A549 (cell line): ENCODE measurements around the gene MATK. TPM values are rescaled to one million over a fixed set of nuclear protein-coding genes. Genes with fewer than 3 reads are reported as not detected.

ENCODE experiments used
- ATAC-seq, 2 experiments: fragments of 200-7000 bp in 1 of 2; fragments of >200 bp in 1 of 2; cut with Nextera tagmentation in 1 of 2; cut with Tn5 transposase in 1 of 2; 3 replicates each; pipeline versions ENCODE4 v1.8.0 to v1.9.1; 2018 to 2020; ENCODE audit warnings: mild to moderate bottlenecking in 1 of 2, moderate library complexity in 1 of 2
- CTCF ChIA-PET: fragments of 300-600 bp; sonication (Branson Sonifier 250); formaldehyde crosslinking; extraction: SDS; loops from one replicate; lab custom pipeline; 2021; ENCODE audit warnings: antibody characterized with exemption, inconsistent platforms; lab: Yijun Ruan, JAX
- POLR2A ChIA-PET: fragments of 350-600 bp; formaldehyde crosslinking; extraction: SDS; loops from one replicate; lab custom pipeline; 2021; ENCODE audit warnings: antibody characterized with exemption, inconsistent platforms; lab: Yijun Ruan, JAX
- DNase-seq, 2 experiments: peaks; one replicate each; pipeline versions ENCODE4 v3.0.0 to v3.0.0-alpha.2; 2011 to 2016; ENCODE audit warnings: low read depth in 1 of 2, low spot score in 1 of 2
- FAIRE-seq: peaks from 2 replicates; lab custom pipeline; 2011; peaks lifted over from hg19 to GRCh38; lab: Jason Lieb, UNC
- H3K27ac ChIP-seq, 2 experiments: fragments of >200 bp; sonication (Bioruptor Twin); formaldehyde crosslinking; 3 replicates each; pipeline ENCODE4 v1.5.1; 2016 to 2017
- H3K4me1 ChIP-seq: fragments of >200 bp; sonication (Bioruptor Twin); formaldehyde crosslinking; 3 replicates; pipeline ENCODE4 v1.6.1; 2016
- H3K4me2 ChIP-seq: fragments of >200 bp; sonication (Bioruptor Twin); formaldehyde crosslinking; 3 replicates; pipeline ENCODE4 v1.6.1; 2016
- H3K4me3 ChIP-seq: fragments of >200 bp; sonication (Bioruptor Twin); formaldehyde crosslinking; 3 replicates; pipeline ENCODE4 v1.5.1; 2016
- H3K9me3 ChIP-seq: fragments of >200 bp; sonication (Bioruptor Twin); formaldehyde crosslinking; 3 replicates; pipeline ENCODE4 v1.6.1; 2016
- BHLHE40 ChIP-seq: IDR thresholded peaks from 2 replicates; pipeline ENCODE4 v1.6.1; 2012; ENCODE audit warnings: low read depth, low read length, inconsistent platforms
- CBX2 ChIP-seq: fragments of 200-600 bp; sonication (generic); IDR thresholded peaks from 2 replicates; pipeline ENCODE4 v1.6.1; 2016; ENCODE audit warnings: low read depth, mild to moderate bottlenecking, borderline replicate concordance
- CEBPB ChIP-seq, 2 experiments: fragments of >200 bp in 1 of 2; sonication (Bioruptor Twin) in 1 of 2; formaldehyde crosslinking in 1 of 2; IDR thresholded peaks; 2 replicates each; pipeline ENCODE4 v1.6.1; 2012 to 2016
- CHD4 ChIP-seq: fragments of 200-600 bp; sonication (generic); IDR thresholded peaks from 2 replicates; pipeline ENCODE4 v1.6.1; 2016; ENCODE audit warnings: antibody characterized with exemption, mild to moderate bottlenecking, borderline replicate concordance
- EHF ChIP-seq: fragments of 250-450 bp; sonication (Bioruptor Pico); IDR thresholded peaks from 2 replicates; pipeline ENCODE4 v1.5.0; 2020; ENCODE audit warnings: mild to moderate bottlenecking
- ELK1 ChIP-seq: fragments of 150-350 bp; IDR thresholded peaks from 2 replicates; pipeline ENCODE4 v1.6.1; 2014; ENCODE audit warnings: low read depth, mild to moderate bottlenecking, low read length
- EP300 ChIP-seq, 2 experiments: fragments of >200 bp; sonication (Bioruptor Twin); formaldehyde crosslinking; IDR thresholded peaks; 2 replicates in 1 of 2; 3 replicates in 1 of 2; pipeline ENCODE4 v1.6.1; 2016 to 2017
- FOXS1 ChIP-seq: fragments of 250-450 bp; sonication (Bioruptor Pico); IDR thresholded peaks from 2 replicates; pipeline ENCODE4 v1.5.0; 2020; ENCODE audit warnings: mild to moderate bottlenecking, moderate library complexity
- GATA3 ChIP-seq: IDR thresholded peaks from 2 replicates; pipeline ENCODE4 v1.6.1; 2012; ENCODE audit warnings: borderline replicate concordance
- HMGXB4 ChIP-seq: fragments of 250-450 bp; sonication (Bioruptor Pico); IDR thresholded peaks from 2 replicates; pipeline ENCODE4 v1.5.0; 2021; ENCODE audit warnings: mild to moderate bottlenecking, moderate library complexity, borderline replicate concordance
- HOXB5 ChIP-seq: fragments of 250-450 bp; sonication (Bioruptor Pico); IDR thresholded peaks from 2 replicates; pipeline ENCODE4 v1.5.0; 2020; ENCODE audit warnings: mild to moderate bottlenecking, moderate library complexity
- JUNB ChIP-seq: fragments of >200 bp; sonication (Bioruptor Twin); formaldehyde crosslinking; IDR thresholded peaks from 2 replicates; pipeline ENCODE4 v1.6.1; 2016
- KDM5A ChIP-seq: fragments of 200-600 bp; sonication (generic); IDR thresholded peaks from 2 replicates; pipeline ENCODE4 v1.6.1; 2016; ENCODE audit warnings: antibody characterized with exemption, mild to moderate bottlenecking
- MAFK ChIP-seq: fragments of 450-650 bp; IDR thresholded peaks from 2 replicates; pipeline ENCODE4 v1.6.1; 2014; ENCODE audit not compliant: partially characterized antibody
- MYC ChIP-seq: IDR thresholded peaks from 2 replicates; pipeline ENCODE4 v1.6.1; 2012; ENCODE audit warnings: mild to moderate bottlenecking, inconsistent platforms, low read length, improper control_type of control experiment, borderline replicate concordance
- NFE2L2 ChIP-seq: fragments of 150-350 bp; conservative IDR thresholded peaks from 2 replicates; pipeline ENCODE4 v1.6.1; 2014; ENCODE audit warnings: low read length
- NPAS2 ChIP-seq: fragments of 250-450 bp; sonication (Bioruptor Pico); IDR thresholded peaks from 2 replicates; pipeline ENCODE4 v1.8.0; 2022; ENCODE audit warnings: mild to moderate bottlenecking, moderate library complexity, borderline replicate concordance
- PBX3 ChIP-seq: IDR thresholded peaks from 2 replicates; pipeline ENCODE4 v1.6.1; 2012
- PHF8 ChIP-seq: fragments of 200-600 bp; sonication (generic); IDR thresholded peaks from 2 replicates; pipeline ENCODE4 v1.6.1; 2016; ENCODE audit warnings: low read depth, mild to moderate bottlenecking, antibody characterized with exemption, moderate library complexity, borderline replicate concordance
- RFX5 ChIP-seq: fragments of 450-650 bp; IDR thresholded peaks from 2 replicates; pipeline ENCODE4 v1.7.1; 2014; ENCODE audit warnings: antibody characterized with exemption, mild to moderate bottlenecking, moderate library complexity
- SREBF2 ChIP-seq: fragments of 450-650 bp; IDR thresholded peaks from 2 replicates; pipeline ENCODE4 v1.6.1; 2014; ENCODE audit warnings: mild to moderate bottlenecking, moderate library complexity
- TP53 ChIP-seq: fragments of 250-450 bp; sonication (Bioruptor Pico); IDR thresholded peaks from 2 replicates; pipeline ENCODE4 v1.5.0; 2021; ENCODE audit warnings: mild to moderate bottlenecking, moderate library complexity
- WGBS: methylation state at CpG from one replicate; pipeline ENCODE4 v1.1.6; 2017; ENCODE audit errors: missing lambda C conversion rate; 5-methylcytosine and 5-hydroxymethylcytosine counted together
- polyA plus RNA-seq, 4 experiments: library from polyadenylated mRNA; depleted of rRNA in 3 of 4; stranded (reverse); fragments of >200 nt; fragmentation: RNase III in 1 of 4; extraction: RNeasy Plus Mini Kit Qiagen cat#74134 plus additional on column Dnase treatment in 1 of 4; gene quantifications; 2 replicates in 3 of 4; 3 replicates in 1 of 4; pipeline ENCODE4 v1.2.3, GENCODE V29; 2011 to 2017

MATK gene
- polyA plus RNA-seq, 2 of the 4 experiments (the other 2 are of a cell fraction): 0.12 to 0.45 TPM

- no peak for TF ChIP-seq CEBPB (IDR thresholded peaks at IDR 0.05)
- TF ChIP-seq HOXB5 (CRISPR knock-in tag): no peak
- no peak for TF ChIP-seq NFE2L2
- TF ChIP-seq JUNB: no peak
- no peak for TF ChIP-seq MAFK
- TF ChIP-seq TP53 (CRISPR knock-in tag): no peak
- no peak for TF ChIP-seq CHD4
These were observed 11.4 kb downstream of the MATK start (continued) for GRCh38 chr19:3774621-3775373.

GRCh38 chr19:3773814-3774515 lies 12.2 kb downstream of the MATK start:
- DNase-seq (no peak), FAIRE-seq (no peak), ATAC-seq (no peak)
- POLR2A ChIA-PET: interaction anchor here (2.4 kb wide), 1 partner anchor 11 kb away, joined by 9 read pairs; the partner anchor contains the start of gene MRPL54
- TF ChIP-seq EHF (CRISPR knock-in tag) (no peak), PBX3 (no peak), RFX5 (no peak), EP300 (IDR thresholded peaks at IDR 0.05) (no peak), JUNB (no peak), ELK1 (no peak), FOXS1 (CRISPR knock-in tag) (no peak), CBX2 (no peak), GATA3 (no peak), MYC (no peak), KDM5A (no peak), HMGXB4 (CRISPR knock-in tag) (no peak), SREBF2 (no peak), PHF8 (no peak), NFE2L2 (no peak), BHLHE40 (no peak), NPAS2 (no peak)
- CTCF ChIA-PET: interaction anchor here (1.0 kb wide), 1 partner anchor 10 kb away, joined by 3 read pairs; no protein-coding TSS in a partner anchor
- no peak overlapping the region for H3K27ac ChIP-seq
- no peak overlapping the region for H3K4me3 ChIP-seq
- H3K4me1 ChIP-seq: no peaks in the 10 kb centered on the region
- H3K9me3 ChIP-seq: no peaks in the 10 kb centered on the region
- WGBS: 64% methylated on average over 12 of the region's 12 CpGs
- H3K4me2 ChIP-seq: no peak overlapping the region
